Spinal cord (tissue), 10 donors: ENCODE measurements around the gene STAT1. TPM values are rescaled to one million over a fixed set of nuclear protein-coding genes. Genes with fewer than 3 reads are reported as not detected.

Experiments used
- DNase-seq, 6 donors: peaks; one replicate each; pipeline versions ENCODE4 v3.0.0 to v3.0.0-alpha.2; 2013 to 2015; ENCODE audit warnings: low spot score in 6 of 6, low read depth in 4 of 6
- H3K27ac ChIP-seq: one replicate; pipeline ENCODE4 v1.5.1; 2013; ENCODE audit warnings: low read depth, low read length, control low read depth
- H3K27me3 ChIP-seq: one replicate; pipeline ENCODE4 v1.6.1; 2013; ENCODE audit warnings: low read length; ENCODE audit not compliant: control insufficient read depth, insufficient read depth
- H3K36me3 ChIP-seq: one replicate; pipeline ENCODE4 v1.6.1; 2013; ENCODE audit warnings: low read length; ENCODE audit not compliant: control insufficient read depth, insufficient read depth
- H3K4me1 ChIP-seq: one replicate; pipeline ENCODE4 v1.6.1; 2013; ENCODE audit warnings: low read length; ENCODE audit not compliant: control insufficient read depth, insufficient read depth
- H3K4me3 ChIP-seq: one replicate; pipeline ENCODE4 v1.5.1; 2013; ENCODE audit warnings: low read depth, low read length, control low read depth
- H3K9me3 ChIP-seq: one replicate; pipeline ENCODE4 v1.6.1; 2013; ENCODE audit warnings: low read length; ENCODE audit not compliant: control insufficient read depth, insufficient read depth
- WGBS: methylation state at CpG from one replicate; pipeline ENCODE4 v1.1.5; 2013; ENCODE audit warnings: missing lambda C conversion rate; ENCODE audit not compliant: insufficient coverage; 5-methylcytosine and 5-hydroxymethylcytosine counted together
- polyA plus RNA-seq, 2 donors: library from polyadenylated mRNA; unstranded; fragments of 120-200 nt; gene quantifications; one replicate each; pipeline ENCODE4 v1.2.1, GENCODE V29; 2013; ENCODE audit not compliant: insufficient read length in 2 of 2
- total RNA-seq, 2 donors: library from RNA; depleted of rRNA in 1 of 2; stranded (reverse); fragments of 120-200 nt in 1 of 2; fragments of >200 nt in 1 of 2; gene quantifications; one replicate each; pipeline versions ENCODE4 v1.2.3 to v1.2.4, GENCODE V29; 2013 to 2014
- donor health status: healthy.

Gene STAT1
- total and polyA plus RNA-seq, 4 donors: 43.4 to 67.5 (median 49.3) TPM

GRCh38 chr2:191049728-191050639 is 36.0 kb upstream of the STAT1 start:
- H3K36me3 ChIP-seq: no peaks in the 10 kb centered on the region
- no peaks in the 10 kb centered on the region for H3K9me3 ChIP-seq
- no peak overlapping the region for H3K27ac ChIP-seq
- no peaks in the 10 kb centered on the region for H3K27me3 ChIP-seq
- no peaks in the 10 kb centered on the region for H3K4me1 ChIP-seq
- DNase-seq: peak in 2 of 6 donors; percentile 11 to 86
- no peak overlapping the region for H3K4me3 ChIP-seq
- 0% methylated on average over 2 of the region's 4 CpGs for WGBS

- 100% methylated on average over 1 of the region's 3 CpGs for WGBS
- H3K9me3 ChIP-seq: peaks cover 6% of the 10 kb centered on the region
Observed at GRCh38 chr2:191048073-191048472, 34.1 kb upstream of the STAT1 start.

DNA sequence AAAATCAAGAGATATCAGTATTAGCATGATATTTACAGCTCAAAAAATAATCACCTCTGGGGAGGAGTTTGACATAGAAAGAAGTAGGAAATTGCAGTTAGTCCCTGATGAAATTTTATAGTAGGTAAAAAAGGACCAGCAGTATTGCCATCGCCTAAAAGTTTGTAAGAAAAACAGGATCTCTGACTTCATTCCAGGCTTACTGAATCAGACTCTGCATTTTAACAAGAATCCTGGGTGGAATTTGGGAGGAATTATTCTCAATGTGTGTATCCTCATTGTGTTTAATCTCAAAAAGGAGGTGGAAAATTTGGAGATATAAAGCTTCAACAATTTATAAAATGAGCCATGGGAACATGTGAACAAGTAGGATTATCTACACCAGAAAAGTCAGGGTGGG is 31.2 kb upstream of the STAT1 start:
- H3K4me1 ChIP-seq: no peaks in the 10 kb centered on the region
- H3K4me3 ChIP-seq: no peak overlapping the region
- DNase-seq: no peak
- no peaks in the 10 kb centered on the region for H3K27me3 ChIP-seq
- peaks cover 6% of the 10 kb centered on the region for H3K9me3 ChIP-seq
- H3K27ac ChIP-seq: no peak overlapping the region
- WGBS: no CpG with 5 or more reads among the region's 1 CpG
- no peaks in the 10 kb centered on the region for H3K36me3 ChIP-seq

More at GRCh38 chr2:191048073-191048472, 34.1 kb upstream of the STAT1 start:
- Histone ChIP-seq H3K36me3 (no peaks in the 10 kb centered on the region), H3K27ac (no peak overlapping the region), H3K27me3 (no peaks in the 10 kb centered on the region), H3K4me1 (no peaks in the 10 kb centered on the region), H3K4me3 (no peak overlapping the region)
- no peak for DNase-seq

DNA sequence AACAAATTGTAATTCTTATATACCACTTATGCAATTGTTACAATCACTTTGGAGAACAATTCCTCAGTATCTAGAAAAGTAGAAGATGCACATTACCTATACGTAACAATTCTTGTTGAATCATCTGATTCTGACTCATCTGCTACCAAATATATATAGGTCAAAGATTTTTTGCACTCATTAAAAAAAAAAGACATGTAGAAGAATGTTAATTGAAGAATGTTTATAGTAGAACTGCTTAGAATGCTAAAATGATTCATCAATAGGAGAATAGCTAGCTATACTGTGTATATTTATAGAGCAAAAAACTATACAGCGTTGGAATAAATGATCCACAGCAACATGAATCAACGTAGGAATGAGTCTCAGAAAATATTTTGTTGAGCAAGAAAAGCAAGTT is 29.5 kb upstream of the STAT1 start:
- no peak for DNase-seq
- Histone ChIP-seq H3K9me3 (peaks cover 6% of the 10 kb centered on the region), H3K27ac (no peak overlapping the region), H3K36me3 (no peaks in the 10 kb centered on the region), H3K4me1 (no peaks in the 10 kb centered on the region), H3K4me3 (no peak overlapping the region), H3K27me3 (no peaks in the 10 kb centered on the region)
- no CpG with 5 or more reads among the region's 3 CpGs for WGBS

DNA sequence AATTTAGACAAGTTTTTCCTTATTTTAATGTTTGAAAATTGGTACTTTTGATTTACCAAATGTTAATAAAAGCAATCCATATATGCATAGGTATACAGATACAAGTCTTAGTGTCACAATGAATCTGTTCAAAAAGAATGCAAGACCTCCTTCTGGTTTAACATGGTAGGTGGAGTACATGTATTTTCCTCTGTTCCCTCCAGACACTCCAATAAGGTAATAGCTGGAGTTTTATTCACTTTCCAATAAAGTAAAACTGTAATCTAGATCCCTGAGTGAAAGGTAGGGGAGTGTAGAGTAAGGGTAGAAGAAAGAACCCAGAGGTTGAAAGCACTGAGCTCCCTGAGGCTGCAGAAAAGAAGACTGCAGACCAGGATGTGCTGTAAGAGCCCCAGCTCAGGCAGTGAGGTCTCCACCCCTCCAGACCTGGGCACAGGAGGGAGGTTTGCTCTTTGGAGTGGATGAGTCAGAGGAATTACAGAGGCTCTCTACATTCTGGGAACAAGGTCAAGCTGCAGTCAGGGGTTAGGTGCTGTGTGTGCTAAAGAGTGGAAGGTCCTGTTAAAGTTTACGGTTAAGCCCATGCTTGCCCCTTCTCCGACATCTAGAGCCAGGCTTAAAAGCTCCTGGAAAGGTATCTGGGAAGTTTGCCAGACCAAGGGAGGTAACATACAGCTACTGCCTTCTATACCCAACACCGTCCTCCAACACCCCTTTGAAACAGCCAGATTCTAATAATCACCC is 27.6 kb upstream of the STAT1 start:
- 100% methylated on average over 2 of the region's 3 CpGs for WGBS
- H3K4me3 ChIP-seq: no peak overlapping the region
- no peak overlapping the region for H3K27ac ChIP-seq
- H3K9me3 ChIP-seq: peaks cover 6% of the 10 kb centered on the region
- no peaks in the 10 kb centered on the region for H3K36me3 ChIP-seq
- no peaks in the 10 kb centered on the region for H3K4me1 ChIP-seq
- DNase-seq: no peak
- no peaks in the 10 kb centered on the region for H3K27me3 ChIP-seq

DNA sequence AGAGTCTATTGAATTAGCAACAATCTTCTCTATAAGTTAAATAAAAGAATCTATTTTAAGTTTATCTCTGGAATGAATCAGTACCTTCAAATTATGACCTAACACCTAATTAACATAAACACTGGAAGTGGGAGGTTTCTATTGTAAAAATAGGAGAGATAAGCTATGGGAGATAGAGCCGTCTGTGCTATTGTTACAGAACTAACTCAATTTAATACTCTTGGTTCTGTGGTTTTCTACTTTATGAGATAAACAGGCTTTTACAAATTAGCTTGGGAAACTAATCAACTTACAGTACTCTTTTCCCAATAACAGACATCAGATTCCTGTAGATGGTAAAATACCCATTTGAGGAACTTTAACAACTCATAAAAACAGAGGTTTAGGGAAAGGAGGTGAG is 25.6 kb upstream of the STAT1 start:
- Histone ChIP-seq H3K9me3 (peaks cover 6% of the 10 kb centered on the region), H3K27ac (no peak overlapping the region), H3K4me3 (no peak overlapping the region), H3K4me1 (no peaks in the 10 kb centered on the region), H3K36me3 (no peaks in the 10 kb centered on the region), H3K27me3 (no peaks in the 10 kb centered on the region)
- DNase-seq: no peak
- WGBS: no CpG with 5 or more reads among the region's 1 CpG

DNA sequence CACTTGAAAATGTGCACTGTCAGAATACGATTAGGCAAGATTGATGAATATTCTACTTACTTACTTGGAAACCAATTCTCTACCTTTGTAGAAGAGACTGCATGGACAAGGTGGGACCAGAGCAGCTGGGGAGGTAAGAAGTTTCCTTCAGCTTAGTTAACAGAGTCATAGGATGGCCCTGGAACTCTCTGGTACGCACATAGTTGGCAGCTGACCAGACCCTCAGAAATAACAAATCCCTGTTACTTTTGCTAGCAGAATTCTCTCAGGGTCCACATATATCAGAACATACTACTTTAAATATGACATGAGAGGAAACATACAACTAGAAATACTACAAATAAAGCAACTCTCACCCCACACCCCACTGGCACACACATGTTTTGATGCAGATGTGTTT is 24.8 kb upstream of the STAT1 start:
- Histone ChIP-seq H3K36me3 (no peaks in the 10 kb centered on the region), H3K9me3 (no peaks in the 10 kb centered on the region), H3K27me3 (no peaks in the 10 kb centered on the region), H3K4me1 (no peaks in the 10 kb centered on the region), H3K4me3 (no peak overlapping the region), H3K27ac (no peak overlapping the region)
- no peak for DNase-seq
- no CpG with 5 or more reads among the region's 2 CpGs for WGBS

DNA sequence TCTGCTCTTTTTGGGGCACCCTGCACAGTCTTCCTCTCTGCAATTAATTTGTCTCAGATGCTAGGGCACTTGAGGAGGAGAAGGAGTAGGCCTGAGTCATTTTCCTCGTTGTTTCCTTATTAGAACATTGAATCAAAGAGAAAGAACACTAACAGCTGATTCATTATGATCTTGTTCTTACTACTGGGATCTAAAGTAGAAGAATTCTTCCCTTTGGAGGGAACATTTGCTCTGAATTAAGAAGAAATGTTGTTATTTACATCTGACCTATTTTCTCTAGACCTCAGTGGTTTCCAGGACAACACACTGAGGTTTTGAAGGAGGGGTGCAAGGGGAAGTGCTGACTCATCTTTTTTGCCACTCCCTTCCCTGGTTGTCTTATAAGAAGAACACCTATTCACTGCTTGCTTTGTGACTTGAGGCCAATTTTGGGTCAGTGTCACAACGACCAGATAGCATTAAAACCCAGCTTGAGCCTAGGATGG is 24.3 kb upstream of the STAT1 start:
- DNase-seq: no peak
- no CpG with 5 or more reads among the region's 2 CpGs for WGBS

GRCh38 chr2:191037351-191037750 is 23.4 kb upstream of the STAT1 start:
- no peak overlapping the region for H3K4me3 ChIP-seq
- no peaks in the 10 kb centered on the region for H3K9me3 ChIP-seq
- WGBS: 97% methylated on average over 4 of the region's 4 CpGs
- H3K36me3 ChIP-seq: no peaks in the 10 kb centered on the region
- H3K27me3 ChIP-seq: no peaks in the 10 kb centered on the region
- H3K27ac ChIP-seq: no peak overlapping the region
- DNase-seq: no peak
- H3K4me1 ChIP-seq: no peaks in the 10 kb centered on the region

More for the DNA sequence above, 24.3 kb upstream of the STAT1 start:
- H3K36me3 ChIP-seq: no peaks in the 10 kb centered on the region
- H3K9me3 ChIP-seq: no peaks in the 10 kb centered on the region
- H3K27ac ChIP-seq: no peak overlapping the region
- H3K27me3 ChIP-seq: no peaks in the 10 kb centered on the region
- H3K4me3 ChIP-seq: no peak overlapping the region
- H3K4me1 ChIP-seq: no peaks in the 10 kb centered on the region
